OCI-LY7 (cell line): ENCODE data around the gene TAS1R1. TPM values are rescaled to one million over a fixed set of nuclear protein-coding genes. Genes with fewer than 3 reads are reported as not detected.

ENCODE experiments used
- BruUV-seq: library from RNA; stranded (reverse); fragments of 400-500 nt; replicated peaks from 2 replicates; lab custom pipeline; 2021; lab: Mats Ljungman, UMichigan
- CTCF ChIA-PET: fragments of 300-600 bp; sonication (Branson Sonifier 250); formaldehyde crosslinking; loops from one replicate; lab custom pipeline; 2022; ENCODE audit warnings: antibody characterized with exemption; ENCODE audit not compliant: unreplicated experiment; lab: Charles Lee
- POLR2A ChIA-PET: fragments of 300-600 bp; sonication (Branson Sonifier 250); formaldehyde crosslinking; loops from one replicate; lab custom pipeline; 2022; ENCODE audit warnings: antibody characterized with exemption; lab: Charles Lee
- DNase-seq: peaks from one replicate; pipeline ENCODE4 v3.0.0-alpha.2; 2015; ENCODE audit warnings: low spot score
- H2AFZ ChIP-seq: fragments of 200-600 bp; sonication (generic), shearing (Covaris generic); 2 replicates; pipeline ENCODE4 v1.6.1; 2014; ENCODE audit warnings: mild to moderate bottlenecking, antibody characterized with exemption, low read length, moderate library complexity
- H3K27ac ChIP-seq: fragments of 200-600 bp; sonication (generic); 2 replicates; pipeline ENCODE4 v1.5.1; 2014; ENCODE audit warnings: mixed run types, low read depth, mild to moderate bottlenecking, moderate library complexity, low read length, inconsistent platforms; ENCODE audit not compliant: poor library complexity, severe bottlenecking
- H3K36me3 ChIP-seq: fragments of 200-600 bp; sonication (generic); 2 replicates; pipeline ENCODE4 v1.6.1; 2014; ENCODE audit warnings: mild to moderate bottlenecking, antibody characterized with exemption, low read length, moderate library complexity, mixed read lengths; ENCODE audit not compliant: insufficient read depth
- H3K4me1 ChIP-seq: fragments of 200-600 bp; sonication (generic); 2 replicates; pipeline ENCODE4 v1.5.1; 2014; ENCODE audit warnings: mild to moderate bottlenecking, low read length; ENCODE audit not compliant: insufficient read depth, poor library complexity, severe bottlenecking
- H3K4me2 ChIP-seq: fragments of 200-600 bp; sonication (generic); 2 replicates; pipeline ENCODE4 v1.6.1; 2014; ENCODE audit warnings: mild to moderate bottlenecking, low read length
- H3K4me3 ChIP-seq: fragments of 200-600 bp; sonication (generic); 2 replicates; pipeline ENCODE4 v1.5.1; 2014; ENCODE audit warnings: mild to moderate bottlenecking, low read depth, low read length; ENCODE audit not compliant: poor library complexity, severe bottlenecking
- H3K79me2 ChIP-seq: fragments of 200-600 bp; sonication (generic); 2 replicates; pipeline ENCODE4 v1.6.1; 2016; ENCODE audit warnings: low read depth, mild to moderate bottlenecking, low read length, moderate library complexity, mixed read lengths; ENCODE audit not compliant: insufficient read depth
- H3K9me2 ChIP-seq: fragments of 200-600 bp; sonication (generic); 2 replicates; pipeline ENCODE4 v1.6.1; 2016; ENCODE audit warnings: mild to moderate bottlenecking, low read length, mixed read lengths; ENCODE audit not compliant: insufficient read depth
- H3K9me3 ChIP-seq: fragments of 200-600 bp; sonication (generic); 2 replicates; pipeline ENCODE4 v1.6.1; 2014; ENCODE audit warnings: mild to moderate bottlenecking, mixed run types, low read length, mixed read lengths
- H4K20me1 ChIP-seq: fragments of 200-600 bp; sonication (generic); 2 replicates; pipeline ENCODE4 v1.6.1; 2014; ENCODE audit warnings: mild to moderate bottlenecking, antibody characterized with exemption, low read length, moderate library complexity, mixed read lengths; ENCODE audit not compliant: insufficient read depth
- EZH2phosphoT487 ChIP-seq: fragments of 200-600 bp; sonication (generic); IDR thresholded peaks from 2 replicates; pipeline ENCODE4 v1.6.1; 2018; ENCODE audit warnings: low read depth, borderline replicate concordance, mild to moderate bottlenecking, mixed run types, antibody characterized with exemption, low read length, moderate library complexity, mixed read lengths
- intact Hi-C: fragments of 100-400 bp; cut with micrococcal nuclease; formaldehyde crosslinking; loops from one replicate; pipeline ENCODE4 v1.10.0; 2022; ENCODE audit not compliant: unreplicated experiment
- total RNA-seq, 2 experiments: library from RNA; depleted of rRNA in 1 of 2; stranded (reverse); fragments of >200 nt in 1 of 2; shearing (Covaris generic) in 1 of 2; gene quantifications; 2 replicates each; pipeline ENCODE4 v1.2.3, GENCODE V29; 2014 to 2022
- TF ChIP-seq, protein P1 (sequence below): fragments of 200-600 bp; sonication (generic); conservative IDR thresholded peaks from 2 replicates; pipeline ENCODE4 v1.5.1; 2014; ENCODE audit warnings: mild to moderate bottlenecking, antibody characterized with exemption, low read length, moderate library complexity, mixed read lengths

Gene TAS1R1
- total RNA-seq, 2 experiments from 2014 or later = 0.11 TPM; not detected in 1

DNA sequence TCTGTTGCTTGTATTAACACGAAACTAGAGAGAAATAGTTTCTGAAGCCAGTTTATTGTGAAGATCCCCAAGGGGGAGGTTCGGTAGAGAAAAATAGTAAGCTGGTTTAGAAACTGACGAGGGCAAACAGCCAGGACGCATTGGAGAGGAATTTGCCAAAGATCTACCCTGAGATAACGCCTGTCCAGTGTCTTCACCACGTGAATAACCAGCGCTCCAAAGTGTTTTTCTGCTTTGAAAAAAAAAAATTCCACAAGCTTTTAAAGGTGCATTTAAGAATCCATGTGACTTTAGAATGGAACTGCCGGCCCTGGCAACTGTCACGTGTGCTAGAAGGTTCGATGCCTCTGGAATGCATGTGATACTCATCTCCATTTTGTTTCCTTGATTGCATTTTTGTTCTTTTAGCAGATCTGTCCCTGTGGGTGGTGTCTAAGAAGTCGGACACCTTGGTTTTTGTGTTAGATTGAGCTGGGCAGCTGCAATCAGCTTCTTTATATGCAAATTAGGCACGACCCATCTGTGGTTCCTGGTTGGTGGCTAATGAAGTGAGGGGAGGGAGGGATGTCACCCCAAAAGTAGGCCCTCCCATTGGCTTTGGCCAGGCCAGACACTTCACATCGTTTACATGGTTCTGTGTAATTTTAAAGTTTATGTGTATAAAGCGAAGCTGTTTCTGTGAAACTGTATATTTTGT is 68.3 kb downstream of the TAS1R1 start:
- Histone ChIP-seq H3K4me1 (peaks cover 24% of the 10 kb centered on the region), H3K4me2 (no peak overlapping the region), H4K20me1 (no peaks in the 10 kb centered on the region), H3K36me3 (peaks cover 61% of the 10 kb centered on the region), H3K4me3 (no peak overlapping the region), H3K9me2 (no peaks in the 10 kb centered on the region), H3K79me2 (peaks cover 9% of the 10 kb centered on the region; the same call in 1 of the 2 replicates), H3K9me3 (no peaks in the 10 kb centered on the region), H2AFZ (no peak overlapping the region), H3K27ac (no peak overlapping the region)
- POLR2A ChIA-PET = no interaction called here
- TF ChIP-seq, protein P1, sequence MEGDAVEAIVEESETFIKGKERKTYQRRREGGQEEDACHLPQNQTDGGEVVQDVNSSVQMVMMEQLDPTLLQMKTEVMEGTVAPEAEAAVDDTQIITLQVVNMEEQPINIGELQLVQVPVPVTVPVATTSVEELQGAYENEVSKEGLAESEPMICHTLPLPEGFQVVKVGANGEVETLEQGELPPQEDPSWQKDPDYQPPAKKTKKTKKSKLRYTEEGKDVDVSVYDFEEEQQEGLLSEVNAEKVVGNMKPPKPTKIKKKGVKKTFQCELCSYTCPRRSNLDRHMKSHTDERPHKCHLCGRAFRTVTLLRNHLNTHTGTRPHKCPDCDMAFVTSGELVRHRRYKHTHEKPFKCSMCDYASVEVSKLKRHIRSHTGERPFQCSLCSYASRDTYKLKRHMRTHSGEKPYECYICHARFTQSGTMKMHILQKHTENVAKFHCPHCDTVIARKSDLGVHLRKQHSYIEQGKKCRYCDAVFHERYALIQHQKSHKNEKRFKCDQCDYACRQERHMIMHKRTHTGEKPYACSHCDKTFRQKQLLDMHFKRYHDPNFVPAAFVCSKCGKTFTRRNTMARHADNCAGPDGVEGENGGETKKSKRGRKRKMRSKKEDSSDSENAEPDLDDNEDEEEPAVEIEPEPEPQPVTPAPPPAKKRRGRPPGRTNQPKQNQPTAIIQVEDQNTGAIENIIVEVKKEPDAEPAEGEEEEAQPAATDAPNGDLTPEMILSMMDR = no peak
- no peak for TF ChIP-seq EZH2phosphoT487
- no peak for DNase-seq
- intact Hi-C loops = no loop called here
- BruUV-seq = no TSS peak
- CTCF ChIA-PET = no interaction called here

DNA sequence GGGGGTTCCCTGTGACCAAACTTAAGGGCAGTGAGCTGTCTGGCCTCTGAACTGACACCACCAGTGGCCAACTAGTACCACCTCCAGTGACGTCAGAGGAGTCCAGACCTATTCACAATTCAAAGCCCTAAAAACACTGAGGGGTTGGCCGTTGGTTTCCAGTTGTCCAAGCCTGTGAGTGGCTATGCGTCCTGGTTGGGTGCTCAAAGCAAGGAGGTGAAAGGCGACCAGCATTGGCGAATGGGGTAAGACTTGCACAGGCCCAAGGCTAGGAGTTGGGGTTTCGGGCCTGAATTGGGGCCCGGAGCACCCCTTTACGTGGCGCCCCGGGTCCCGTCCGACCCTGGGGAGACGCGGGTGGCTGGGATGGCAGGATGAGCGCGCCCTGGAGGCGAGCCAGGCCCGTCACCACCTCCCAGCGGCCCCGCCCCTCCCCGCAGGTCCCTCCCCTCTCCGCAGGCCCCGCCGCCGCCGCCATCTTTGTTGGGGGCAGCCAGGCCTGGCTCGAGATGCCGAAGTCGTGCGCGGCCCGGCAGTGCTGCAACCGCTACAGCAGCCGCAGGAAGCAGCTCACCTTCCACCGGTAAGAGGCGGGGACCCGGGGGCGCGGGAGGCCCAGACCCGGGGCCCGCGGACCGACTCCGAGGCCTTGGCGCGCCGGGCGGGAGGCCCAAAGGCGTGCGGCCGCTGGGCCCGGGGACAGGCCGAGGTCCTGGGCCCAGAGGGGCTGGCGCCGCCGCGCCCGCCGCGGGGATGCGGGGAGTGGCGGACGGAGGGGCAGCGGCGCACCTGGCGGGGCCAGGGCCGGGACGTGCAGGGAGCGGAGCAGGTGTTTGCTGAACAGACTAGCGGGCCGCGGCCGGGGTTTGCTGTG is 69.8 kb downstream of the TAS1R1 start, which contains the start of gene THAP3:
TSS of gene THAP3 (plus strand) at position 159 of the 874 bp plus-strand sequence. CDS start at position 510, 351 bp downstream.
- Histone ChIP-seq H3K27ac (peak within 1 kb of the TSS; percentile 29), H3K4me2 (peak within 1 kb of the TSS; percentile 99), H4K20me1 (no peaks in the 10 kb centered on the region), H3K4me3 (peak within 1 kb of the TSS; percentile 94), H2AFZ (peak within 1 kb of the TSS; percentile 45; the same call in 1 of the 2 replicates), H3K79me2 (peaks cover 9% of the 10 kb centered on the region; the same call in 1 of the 2 replicates), H3K9me3 (no peaks in the 10 kb centered on the region), H3K9me2 (no peaks in the 10 kb centered on the region), H3K4me1 (peaks cover 24% of the 10 kb centered on the region), H3K36me3 (peaks cover 61% of the 10 kb centered on the region)
- POLR2A ChIA-PET = interaction anchor here (0.9 to 1.6 kb wide), 2 partner anchors 9 to 45 kb away, joined by 3 read pairs; partner anchors contain the start of gene ZBTB48
- CTCF ChIA-PET = interaction anchor here (0.6 kb wide), 1 partner anchor 45 kb away, joined by 3 read pairs; the partner anchor contains the start of gene ZBTB48
- DNase-seq = peak; percentile 86
- no TSS peak for BruUV-seq
- TF ChIP-seq, protein P1 = peak; percentile 67
- TF ChIP-seq EZH2phosphoT487 = no peak
- intact Hi-C loops = loop anchor here (5.0 kb wide), 2 partner anchors 73 to 133 kb away; partner anchors contain the start of genes NOL9 and PLEKHG5
